ENCODE data around the gene FGGY.
"Not testable (repeated sequence)": the region's sequence is repeated elsewhere in the genome, so short reads cannot be mapped to it uniquely, and the experiment has no call there.

Gene FGGY

DNA sequence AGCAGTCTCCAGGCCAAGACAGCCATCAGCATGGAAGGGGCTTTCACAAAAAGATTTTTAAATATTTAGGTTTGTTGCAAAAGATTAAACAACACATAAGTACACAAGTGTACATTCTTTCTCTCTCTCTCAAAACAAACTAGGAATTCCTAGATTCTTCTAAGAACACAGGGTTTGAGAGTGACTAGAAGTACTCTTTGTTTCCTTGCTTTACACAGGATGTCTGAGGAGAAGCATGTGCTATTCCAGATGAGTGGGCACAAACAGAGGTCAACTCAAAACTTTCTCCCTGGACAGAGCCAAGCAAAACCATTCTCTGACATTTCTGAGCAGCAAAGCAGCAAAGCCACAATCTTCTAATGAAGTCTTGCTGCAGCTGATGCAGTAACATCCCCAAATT lies 307.3 kb downstream of the FGGY start:
- H3K27ac ChIP-seq: no peak overlapping the region
- CTCF ChIA-PET: interaction anchor here (0.6 kb wide), 2 partner anchors 11 to 169 kb away, joined by 4 read pairs; no protein-coding TSS in a partner anchor
- TF ChIP-seq, protein P1, sequence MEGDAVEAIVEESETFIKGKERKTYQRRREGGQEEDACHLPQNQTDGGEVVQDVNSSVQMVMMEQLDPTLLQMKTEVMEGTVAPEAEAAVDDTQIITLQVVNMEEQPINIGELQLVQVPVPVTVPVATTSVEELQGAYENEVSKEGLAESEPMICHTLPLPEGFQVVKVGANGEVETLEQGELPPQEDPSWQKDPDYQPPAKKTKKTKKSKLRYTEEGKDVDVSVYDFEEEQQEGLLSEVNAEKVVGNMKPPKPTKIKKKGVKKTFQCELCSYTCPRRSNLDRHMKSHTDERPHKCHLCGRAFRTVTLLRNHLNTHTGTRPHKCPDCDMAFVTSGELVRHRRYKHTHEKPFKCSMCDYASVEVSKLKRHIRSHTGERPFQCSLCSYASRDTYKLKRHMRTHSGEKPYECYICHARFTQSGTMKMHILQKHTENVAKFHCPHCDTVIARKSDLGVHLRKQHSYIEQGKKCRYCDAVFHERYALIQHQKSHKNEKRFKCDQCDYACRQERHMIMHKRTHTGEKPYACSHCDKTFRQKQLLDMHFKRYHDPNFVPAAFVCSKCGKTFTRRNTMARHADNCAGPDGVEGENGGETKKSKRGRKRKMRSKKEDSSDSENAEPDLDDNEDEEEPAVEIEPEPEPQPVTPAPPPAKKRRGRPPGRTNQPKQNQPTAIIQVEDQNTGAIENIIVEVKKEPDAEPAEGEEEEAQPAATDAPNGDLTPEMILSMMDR (conservative IDR thresholded peaks at IDR 0.05; ENCODE audit: low read depth): no peak
- POLR2A ChIA-PET (ENCODE audit: low non-redundant PET): no interaction called here
- no peak for DNase-seq (ENCODE audit: low spot score)

DNA sequence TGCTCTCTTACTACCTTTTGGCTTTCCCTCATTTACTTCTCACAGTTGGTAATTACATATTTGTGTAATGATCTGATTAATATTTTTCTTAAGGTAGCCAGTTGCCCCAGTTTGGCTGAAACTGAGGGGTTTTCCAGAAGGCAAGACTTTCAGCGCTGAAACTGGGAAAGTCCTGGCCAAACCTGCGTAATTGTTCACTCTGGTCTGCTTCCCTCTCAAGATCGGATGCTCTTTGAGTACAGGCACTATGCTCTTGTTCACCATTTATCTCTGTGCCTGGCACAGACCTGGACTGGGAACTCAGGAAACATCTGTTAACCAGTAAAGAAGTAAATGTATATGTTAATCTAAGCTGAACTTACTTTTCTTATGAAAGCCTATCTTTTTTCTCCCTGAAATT lies 308.3 kb downstream of the FGGY start:
- TF ChIP-seq, protein P1 (conservative IDR thresholded peaks at IDR 0.05; ENCODE audit: low read depth): no peak
- ChIA-PET POLR2A (ENCODE audit: low non-redundant PET) (interaction anchor here (0.5 kb wide), 1 partner anchor 75 kb away, joined by 3 read pairs; no protein-coding TSS in a partner anchor), CTCF (no interaction called here)
- no peak overlapping the region for H3K27ac ChIP-seq
- no peak for DNase-seq (ENCODE audit: low spot score)

DNA sequence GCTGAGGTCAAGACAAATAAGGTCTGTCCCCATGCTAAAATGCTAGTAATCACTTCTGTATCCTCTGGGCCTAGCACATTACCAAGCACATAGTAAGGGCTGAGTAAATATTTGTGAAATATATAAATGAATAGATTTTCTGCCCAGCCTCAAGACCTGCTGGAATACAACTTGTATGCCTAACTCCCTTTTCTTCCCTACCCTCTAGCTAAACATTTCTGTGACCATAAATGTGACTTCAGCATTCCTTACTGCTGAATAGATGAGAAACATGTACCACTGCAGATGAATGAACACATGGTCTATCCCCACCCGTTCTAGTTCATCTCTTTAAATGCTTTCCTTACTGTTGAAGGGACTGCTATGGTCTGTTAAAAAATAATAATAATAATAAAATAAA lies 308.9 kb downstream of the FGGY start:
- no peak overlapping the region for H3K27ac ChIP-seq
- ChIA-PET POLR2A (ENCODE audit: low non-redundant PET) (interaction anchor here (0.5 kb wide), 1 partner anchor 75 kb away, joined by 3 read pairs; no protein-coding TSS in a partner anchor), CTCF (no interaction called here)
- DNase-seq (ENCODE audit: low spot score): no peak
- TF ChIP-seq, protein P1 (conservative IDR thresholded peaks at IDR 0.05; ENCODE audit: low read depth): no peak

DNA sequence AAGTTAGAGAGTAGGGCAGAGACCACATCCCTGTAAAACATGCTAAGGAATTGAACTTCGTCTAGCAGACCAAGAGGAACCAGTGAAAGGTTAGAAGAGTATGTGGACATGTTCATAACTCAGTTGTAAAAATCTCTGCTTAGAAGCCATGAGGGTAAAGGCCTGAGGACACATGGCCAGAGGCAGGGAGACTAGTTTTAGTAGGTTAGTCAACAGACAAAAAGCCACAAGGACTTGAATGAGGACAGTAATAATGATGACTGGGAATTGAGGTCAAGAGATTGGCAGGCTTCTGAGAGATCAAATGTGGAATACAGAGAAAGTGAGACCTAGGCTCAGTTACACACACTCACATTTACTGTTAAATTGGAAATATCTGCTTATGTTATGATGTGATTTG lies 312.4 kb downstream of the FGGY start:
- ChIA-PET POLR2A (ENCODE audit: low non-redundant PET) (no interaction called here), CTCF (no interaction called here)
- TF ChIP-seq, protein P1 (conservative IDR thresholded peaks at IDR 0.05; ENCODE audit: low read depth): no peak
- no peak for DNase-seq (ENCODE audit: low spot score)
- H3K27ac ChIP-seq: no peak overlapping the region

DNA sequence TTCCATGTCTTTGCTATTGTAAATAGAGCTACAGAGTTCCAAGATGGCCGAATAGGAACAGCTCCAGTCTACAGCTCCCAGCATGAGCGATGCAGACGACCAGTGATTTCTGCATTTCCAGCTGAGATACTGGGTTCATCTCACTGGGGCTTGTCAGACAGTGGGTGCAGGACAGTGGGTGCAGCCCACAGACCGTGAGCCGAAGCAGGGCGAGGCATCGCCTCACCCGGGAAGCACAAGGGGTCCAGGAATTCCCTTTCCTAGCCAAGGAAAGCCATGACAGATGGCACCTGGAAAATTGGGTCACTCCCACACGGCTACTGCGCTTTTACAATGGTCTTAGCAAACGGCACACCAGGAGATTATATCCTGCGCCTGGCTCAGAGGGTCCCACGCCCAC lies 313.6 kb downstream of the FGGY start:
- POLR2A ChIA-PET (ENCODE audit: low non-redundant PET); DNase-seq (ENCODE audit: low spot score); H3K27ac ChIP-seq: not testable (repeated sequence)
- CTCF ChIA-PET: interaction anchor here (0.7 kb wide), 1 partner anchor 514 kb away, joined by 3 read pairs; no protein-coding TSS in a partner anchor

DNA sequence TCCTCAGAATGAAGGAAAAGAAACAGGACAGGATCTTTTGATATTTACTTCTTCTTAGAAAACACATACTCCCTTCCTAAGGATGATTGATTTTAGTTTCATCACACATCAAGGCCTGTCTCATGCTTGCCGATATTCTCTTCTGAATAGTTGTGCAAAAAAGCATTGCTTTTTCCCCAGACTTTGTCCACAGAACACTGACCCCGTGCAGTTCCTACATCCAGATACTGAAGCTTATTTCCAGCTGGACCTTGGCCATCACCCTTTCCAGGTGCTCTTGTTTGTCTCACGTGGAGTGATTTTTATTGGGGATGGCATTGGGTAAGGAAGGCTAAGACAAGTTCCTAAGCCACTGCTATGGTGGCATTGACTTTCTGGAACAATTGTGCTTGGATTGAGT lies 320.5 kb downstream of the FGGY start:
- POLR2A ChIA-PET (ENCODE audit: low non-redundant PET): no interaction called here
- H3K27ac ChIP-seq: no peak overlapping the region
- TF ChIP-seq, protein P1 (conservative IDR thresholded peaks at IDR 0.05; ENCODE audit: low read depth): no peak
- CTCF ChIA-PET: no interaction called here
- no peak for DNase-seq (ENCODE audit: low spot score)

DNA sequence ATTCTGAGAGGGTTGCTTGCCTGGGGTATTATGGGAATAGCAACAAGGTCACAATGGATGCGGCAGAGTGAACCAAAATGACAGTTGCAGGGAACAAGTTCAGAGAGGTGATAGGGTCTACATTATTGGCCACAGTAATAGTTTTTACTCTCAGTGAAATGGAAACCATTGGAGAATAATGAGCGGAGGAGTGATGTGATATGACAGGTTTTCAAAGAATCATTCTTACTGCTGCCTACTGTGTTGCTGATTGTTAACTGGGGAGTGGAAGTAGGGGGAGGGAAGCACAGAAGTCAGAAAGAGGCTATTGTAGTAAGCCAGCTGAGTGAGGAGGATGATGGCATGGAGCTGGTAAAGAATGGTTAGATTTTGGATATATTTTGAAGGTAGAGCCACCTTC lies 322.7 kb downstream of the FGGY start:
- ChIA-PET POLR2A (ENCODE audit: low non-redundant PET) (no interaction called here), CTCF (no interaction called here)
- DNase-seq (ENCODE audit: low spot score): no peak
- TF ChIP-seq, protein P1 (conservative IDR thresholded peaks at IDR 0.05; ENCODE audit: low read depth): no peak
- H3K27ac ChIP-seq: no peak overlapping the region
